ENCODE data around the gene THRA.

- TF ChIP-seq POLR2A (IDR thresholded peaks at IDR 0.05; ENCODE audit: low read depth, low read length): no peak
- TF ChIP-seq TAF1 (IDR thresholded peaks at IDR 0.05; ENCODE audit: borderline replicate concordance, low read depth, low read length): no peak
Observed at GRCh38 chr17:40068917-40069750, 6.4 kb downstream of the THRA start.

Data from GM12892 (cell line).